Naive thymus-derived CD4-positive, alpha-beta T cell (primary cell): ENCODE data around the gene ANKS1B. TPM values are rescaled to one million over a fixed set of nuclear protein-coding genes. Genes with fewer than 3 reads are reported as not detected.
"Not testable (repeated sequence)": the region's sequence is repeated elsewhere in the genome, so short reads cannot be mapped to it uniquely, and the experiment has no call there.

Experiments used
- ATAC-seq: fragments of 150-1000 bp; cut with Tn5 transposase; 2 replicates; pipeline ENCODE4 v1.10.0; 2021; ENCODE audit warnings: mild to moderate bottlenecking, moderate library complexity
- CTCF ChIA-PET: fragments of 350-600 bp; sonication (Branson Sonifier 250); formaldehyde crosslinking; loops from one replicate; lab custom pipeline; 2021; ENCODE audit warnings: antibody characterized with exemption; lab: Charles Lee
- POLR2A ChIA-PET: fragments of 350-600 bp; sonication (Branson Sonifier 250); formaldehyde crosslinking; loops from one replicate; lab custom pipeline; 2021; ENCODE audit warnings: antibody characterized with exemption, inconsistent platforms; lab: Charles Lee
- DNase-seq, 9 donors: peaks; one replicate each; pipeline versions ENCODE4 v3.0.0 to v3.0.0-alpha.2; 2020 to 2022; ENCODE audit warnings: mixed read lengths in 1 of 9
- H3K27ac ChIP-seq: one replicate; pipeline ENCODE4 v1.7.0; 2013; ENCODE audit warnings: mild to moderate bottlenecking, low read depth, low read length, moderate library complexity
- H3K27me3 ChIP-seq, 2 donors: one replicate each; pipeline ENCODE4 v1.7.0; 2013; ENCODE audit warnings: low read length in 2 of 2, mild to moderate bottlenecking in 2 of 2, moderate library complexity in 2 of 2; ENCODE audit not compliant: control insufficient read depth in 2 of 2, insufficient read depth in 2 of 2
- H3K36me3 ChIP-seq, 3 experiments: 1 replicate in 2 of 3; 2 replicates in 1 of 3; pipeline ENCODE4 v1.7.0; 2013; ENCODE audit warnings: low read length in 3 of 3, mild to moderate bottlenecking in 3 of 3, moderate library complexity in 1 of 3; ENCODE audit not compliant: insufficient read depth in 3 of 3, control insufficient read depth in 2 of 3
- H3K4me1 ChIP-seq, 2 donors: one replicate each; pipeline ENCODE4 v1.7.0; 2013; ENCODE audit warnings: low read length in 2 of 2, mild to moderate bottlenecking in 2 of 2, moderate library complexity in 1 of 2; ENCODE audit not compliant: control insufficient read depth in 2 of 2, insufficient read depth in 2 of 2
- H3K4me3 ChIP-seq: 2 replicates; pipeline ENCODE4 v1.7.0; 2013; ENCODE audit warnings: mild to moderate bottlenecking, low read length
- H3K9me3 ChIP-seq, 3 experiments: 1 replicate in 2 of 3; 2 replicates in 1 of 3; pipeline ENCODE4 v1.7.0; 2013; ENCODE audit warnings: low read length in 3 of 3; ENCODE audit not compliant: control insufficient read depth in 2 of 3
- H3K27ac Mint-ChIP-seq, 9 donors: one replicate each; pipeline ENCODE4 v1.8.0; 2020 to 2022; ENCODE audit warnings: mixed read lengths in 9 of 9, mild to moderate bottlenecking in 8 of 9, moderate library complexity in 5 of 9, inconsistent platforms in 2 of 9
- H3K27me3 Mint-ChIP-seq, 5 donors: one replicate each; pipeline ENCODE4 v1.8.0; 2021 to 2022; ENCODE audit warnings: mixed read lengths in 5 of 5, mild to moderate bottlenecking in 1 of 5
- H3K36me3 Mint-ChIP-seq, 5 donors: one replicate each; pipeline ENCODE4 v1.8.0; 2020 to 2022; ENCODE audit warnings: mixed read lengths in 5 of 5, mild to moderate bottlenecking in 3 of 5, inconsistent platforms in 1 of 5
- H3K4me1 Mint-ChIP-seq, 7 donors: one replicate each; pipeline ENCODE4 v1.8.0; 2020 to 2022; ENCODE audit warnings: mixed read lengths in 7 of 7, mild to moderate bottlenecking in 3 of 7, inconsistent platforms in 1 of 7
- H3K4me3 Mint-ChIP-seq, 10 donors: one replicate each; pipeline ENCODE4 v1.8.0; 2020 to 2022; ENCODE audit warnings: mild to moderate bottlenecking in 10 of 10, mixed read lengths in 10 of 10, moderate library complexity in 6 of 10, inconsistent platforms in 2 of 10
- H3K9me3 Mint-ChIP-seq, 11 donors: one replicate each; pipeline ENCODE4 v1.8.0; 2020 to 2022; ENCODE audit warnings: mixed read lengths in 11 of 11, mild to moderate bottlenecking in 4 of 11, inconsistent platforms in 1 of 11, moderate library complexity in 1 of 11
- intact Hi-C, 2 donors: fragments of 100-400 bp; cut with micrococcal nuclease; formaldehyde crosslinking; loops; one replicate each; pipeline ENCODE4 v1.15.1; 2023
- polyA plus RNA-seq, 2 donors: library from polyadenylated mRNA; unstranded; fragments of 300-500 nt; fragmentation: Illumina TruSeq; gene quantifications; one replicate each; pipeline ENCODE4 v1.2.3, GENCODE V29; 2021
- total RNA-seq, 6 experiments: library from RNA in 5 of 6; stranded (reverse) in 5 of 6; gene quantifications; 1 replicate in 5 of 6; 2 replicates in 1 of 6; pipeline ENCODE4 v1.2.3 and lab custom pipeline; 2021 to 2026

Gene ANKS1B
- total and polyA plus RNA-seq, 7 experiments from 2014 or later: 0.97 TPM; not detected in 6

GRCh38 chr12:99609455-99610181 lies 375.1 kb downstream of the ANKS1B start:
- Histone ChIP-seq H3K4me3 (no peak overlapping the region), H3K27me3 (no peaks in the 10 kb centered on the region), H3K9me3 (no peaks in the 10 kb centered on the region), H3K27ac (no peak overlapping the region), H3K4me1 (no peaks in the 10 kb centered on the region), H3K36me3 (no peaks in the 10 kb centered on the region)
- ATAC-seq (no peak), DNase-seq (no peak)
- Mint-ChIP-seq H3K9me3 (peaks cover 0 to 7% (median 2%) of the 10 kb centered on the region in 11 donors), H3K36me3 (no peaks in the 10 kb centered on the region), H3K4me3 (no peak overlapping the region), H3K4me1 (no peaks in the 10 kb centered on the region), H3K27me3 (no peaks in the 10 kb centered on the region), H3K27ac (no peak overlapping the region)
- intact Hi-C loops: no loop called here
- ChIA-PET CTCF (no interaction called here), POLR2A (no interaction called here)

DNA sequence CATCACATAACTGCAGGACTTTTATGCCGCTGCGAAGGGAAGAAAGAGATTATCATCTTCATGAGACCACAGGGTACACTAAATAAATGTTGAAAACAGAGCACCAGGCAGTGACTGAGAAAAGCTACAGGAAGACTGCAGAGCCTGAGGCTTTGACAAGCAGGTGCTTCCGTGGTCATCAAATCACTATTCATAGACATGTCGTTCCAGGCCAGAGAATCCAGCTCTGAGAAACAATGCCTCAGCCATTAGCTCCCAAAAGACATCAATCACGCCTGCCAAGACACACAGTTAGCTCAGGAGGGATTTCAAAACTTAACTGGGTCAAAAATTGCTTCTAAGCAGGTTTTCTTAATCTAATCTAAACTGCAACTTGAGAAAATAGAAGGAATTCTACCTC lies 384.3 kb downstream of the ANKS1B start:
- no peaks in the 10 kb centered on the region for H3K27me3 Mint-ChIP-seq
- Histone ChIP-seq H3K27me3 (no peaks in the 10 kb centered on the region), H3K36me3 (no peaks in the 10 kb centered on the region), H3K9me3 (no peaks in the 10 kb centered on the region), H3K4me1 (no peaks in the 10 kb centered on the region), H3K4me3 (no peak overlapping the region), H3K27ac (no peak overlapping the region)
- no peak overlapping the region for H3K27ac Mint-ChIP-seq
- no peak for ATAC-seq
- H3K4me1 Mint-ChIP-seq: no peaks in the 10 kb centered on the region
- DNase-seq: no peak
- intact Hi-C loops: no loop called here
- ChIA-PET CTCF (no interaction called here), POLR2A (interaction anchor here (0.6 kb wide), 1 partner anchor 13 kb away, joined by 4 read pairs; no protein-coding TSS in a partner anchor)
- no peaks in the 10 kb centered on the region for H3K36me3 Mint-ChIP-seq
- peaks cover 0 to 21% (median 2%) of the 10 kb centered on the region in 11 donors for H3K9me3 Mint-ChIP-seq
- no peak overlapping the region for H3K4me3 Mint-ChIP-seq

DNA sequence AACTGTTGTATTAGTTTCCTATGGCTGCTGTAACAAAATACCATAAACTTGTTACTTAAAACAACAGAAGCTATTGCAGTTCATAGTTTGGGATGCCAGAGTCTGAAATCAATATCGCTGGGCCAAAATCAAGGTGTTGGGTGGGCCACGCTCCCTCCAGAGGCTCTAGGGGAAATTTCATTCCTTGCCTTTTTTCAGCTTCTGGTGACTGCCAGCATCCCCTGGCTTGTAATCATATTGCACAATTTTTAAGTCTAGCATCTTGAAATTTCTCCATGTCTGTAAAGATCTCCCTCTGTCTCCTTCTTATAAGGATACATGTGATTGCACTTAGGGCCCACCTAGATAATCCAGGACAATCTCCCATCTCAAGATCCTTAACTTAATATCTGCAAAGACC lies 386.0 kb downstream of the ANKS1B start:
- peaks cover 0 to 22% (median 2%) of the 10 kb centered on the region in 11 donors for H3K9me3 Mint-ChIP-seq
- H3K27me3 Mint-ChIP-seq: no peaks in the 10 kb centered on the region
- Histone ChIP-seq H3K4me1 (no peaks in the 10 kb centered on the region), H3K27ac (no peak overlapping the region), H3K9me3 (no peaks in the 10 kb centered on the region), H3K27me3 (no peaks in the 10 kb centered on the region), H3K4me3 (no peak overlapping the region), H3K36me3 (no peaks in the 10 kb centered on the region)
- H3K4me1 Mint-ChIP-seq: no peaks in the 10 kb centered on the region
- H3K36me3 Mint-ChIP-seq: no peaks in the 10 kb centered on the region
- ChIA-PET CTCF (no interaction called here), POLR2A (no interaction called here)
- intact Hi-C loops: no loop called here
- no peak for DNase-seq
- no peak overlapping the region for H3K4me3 Mint-ChIP-seq
- H3K27ac Mint-ChIP-seq: no peak overlapping the region
- ATAC-seq: no peak

- H3K4me1 Mint-ChIP-seq: no peaks in the 10 kb centered on the region
- ChIA-PET POLR2A (no interaction called here), CTCF (no interaction called here)
- Histone ChIP-seq H3K27ac (no peak overlapping the region), H3K4me3 (no peak overlapping the region), H3K27me3 (no peaks in the 10 kb centered on the region), H3K9me3 (no peaks in the 10 kb centered on the region), H3K36me3 (no peaks in the 10 kb centered on the region), H3K4me1 (no peaks in the 10 kb centered on the region)
- no peaks in the 10 kb centered on the region for H3K27me3 Mint-ChIP-seq
- no peak overlapping the region for H3K4me3 Mint-ChIP-seq
- H3K9me3 Mint-ChIP-seq: peaks cover 0 to 14% (median 2%) of the 10 kb centered on the region in 11 donors
- ATAC-seq (no peak), DNase-seq (no peak)
- no peaks in the 10 kb centered on the region for H3K36me3 Mint-ChIP-seq
- no peak overlapping the region for H3K27ac Mint-ChIP-seq
- intact Hi-C loops: no loop called here
Measured at GRCh38 chr12:99596762-99597161, 388.0 kb downstream of the ANKS1B start.

- ATAC-seq, H3K27ac Mint-ChIP-seq, H3K4me3 ChIP-seq, H3K36me3 Mint-ChIP-seq, H3K4me1 Mint-ChIP-seq, H3K36me3 ChIP-seq, POLR2A ChIA-PET, H3K27ac ChIP-seq, H3K4me3 Mint-ChIP-seq, H3K4me1 ChIP-seq, DNase-seq, CTCF ChIA-PET, H3K27me3 ChIP-seq, intact Hi-C loops, H3K27me3 Mint-ChIP-seq, H3K9me3 ChIP-seq: not testable (repeated sequence)
- H3K9me3 Mint-ChIP-seq: peaks cover 0 to 18% (median 2%) of the 10 kb centered on the region in 11 donors
Measured at GRCh38 chr12:99577125-99577524, 407.6 kb downstream of the ANKS1B start.

DNA sequence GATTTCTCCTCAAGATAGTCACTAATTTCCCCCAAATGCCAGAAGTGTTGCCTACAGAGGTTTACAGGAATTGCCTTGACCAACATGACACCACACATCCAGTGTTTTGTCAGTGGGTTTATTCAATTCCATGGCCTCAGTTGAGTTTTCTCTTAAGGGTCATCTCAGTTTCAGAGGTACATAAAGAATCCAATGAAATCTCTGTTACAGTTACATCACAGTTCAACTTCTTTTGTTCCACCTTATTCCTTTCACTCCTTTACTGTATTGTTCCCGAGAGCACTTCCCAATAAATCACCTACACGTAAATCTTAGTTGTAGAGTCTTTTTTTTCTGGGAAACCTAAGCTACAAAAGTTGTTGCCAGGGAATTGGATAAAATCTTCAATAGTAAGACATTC lies 410.8 kb downstream of the ANKS1B start:
- H3K27me3 ChIP-seq: no peaks in the 10 kb centered on the region
- H3K4me1 ChIP-seq: no peaks in the 10 kb centered on the region
- no peak overlapping the region for H3K4me3 ChIP-seq
- H3K36me3 ChIP-seq: no peaks in the 10 kb centered on the region
- no peaks in the 10 kb centered on the region for H3K4me1 Mint-ChIP-seq
- no peak overlapping the region for H3K4me3 Mint-ChIP-seq
- DNase-seq (no peak), ATAC-seq (no peak)
- CTCF ChIA-PET: no interaction called here
- POLR2A ChIA-PET: no interaction called here
- H3K9me3 ChIP-seq: no peaks in the 10 kb centered on the region
- H3K9me3 Mint-ChIP-seq: peaks cover 0 to 11% (median 2%) of the 10 kb centered on the region in 11 donors
- H3K27ac ChIP-seq: no peak overlapping the region
- intact Hi-C loops: no loop called here
- no peaks in the 10 kb centered on the region for H3K36me3 Mint-ChIP-seq
- H3K27me3 Mint-ChIP-seq: no peaks in the 10 kb centered on the region
- H3K27ac Mint-ChIP-seq: no peak overlapping the region

DNA sequence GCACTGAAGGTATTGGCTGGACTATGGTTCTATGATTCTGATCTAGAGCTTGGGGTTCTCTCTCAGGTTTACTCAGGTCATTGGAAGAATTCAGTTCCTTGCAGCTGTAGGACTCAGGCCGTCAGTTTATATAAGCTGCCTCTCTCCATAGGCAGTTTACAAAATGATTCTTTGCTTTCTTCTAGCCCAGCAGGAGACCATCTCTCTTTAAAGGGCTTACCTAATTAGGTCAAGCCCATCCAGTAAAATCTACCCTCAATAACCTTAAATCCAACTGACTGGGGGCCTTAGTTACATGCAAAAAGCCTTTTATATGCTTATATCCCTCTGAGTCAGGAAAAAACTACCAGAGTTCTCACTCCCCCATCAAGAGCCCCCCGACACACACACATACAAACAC lies 417.7 kb downstream of the ANKS1B start:
- Histone ChIP-seq H3K4me3 (no peak overlapping the region), H3K27ac (no peak overlapping the region), H3K9me3 (no peaks in the 10 kb centered on the region), H3K4me1 (no peaks in the 10 kb centered on the region), H3K27me3 (no peaks in the 10 kb centered on the region), H3K36me3 (no peaks in the 10 kb centered on the region)
- intact Hi-C loops: no loop called here
- DNase-seq: no peak
- ChIA-PET CTCF (no interaction called here), POLR2A (no interaction called here)
- Mint-ChIP-seq H3K36me3 (no peaks in the 10 kb centered on the region), H3K4me3 (no peak overlapping the region), H3K27ac (no peak overlapping the region), H3K27me3 (no peaks in the 10 kb centered on the region), H3K4me1 (no peaks in the 10 kb centered on the region), H3K9me3 (peaks cover 0 to 13% (median 6%) of the 10 kb centered on the region in 11 donors)
- no peak for ATAC-seq
